ENCODE measurements around the gene CDH22. TPM values are rescaled to one million over a fixed set of nuclear protein-coding genes. Genes with fewer than 3 reads are reported as not detected.

The CDH22 gene
- total RNA-seq (2021) (not detected in 2 replicates), Bru-seq, nascent RNA (percentile 6 among the genes with signal in this experiment), BruChase-seq, experiment 1, labeled RNA remaining after a 2-hour chase (percentile 6 among the genes with signal in this experiment), BruChase-seq, experiment 2, labeled RNA remaining after a 6-hour chase (percentile 10 among the genes with signal in this experiment)
- long read RNA-seq = 0 reads

GRCh38 chr20:46308258-46309157, at the start of gene CDH22:
CDH22 (minus strand) TSS chr20:46308498; CDS start chr20:46251294, 57,204 bp downstream.
- no peaks in the 10 kb centered on the region for H3K9me3 ChIP-seq (ENCODE audit: low read depth, low read length, poor library complexity, severe bottlenecking)
- BruUV-seq (replicated peaks) = no TSS peak
- intact Hi-C loops (cut with micrococcal nuclease; ENCODE audit: unreplicated experiment) = no loop called here
- CTCF ChIA-PET = no interaction called here
- H3K27me3 ChIP-seq (replicated peaks; ENCODE audit: insufficient read depth, low read depth, low read length, poor library complexity) = peaks cover 97% of the 10 kb centered on the region
- DNase-seq (ENCODE audit: low spot score) = peak; percentile 72
- peak within 1 kb of the TSS; percentile 42 for H3K4me3 ChIP-seq (ENCODE audit: low read depth, low read length, poor library complexity, severe bottlenecking)
- no peaks in the 10 kb centered on the region for H3K36me3 ChIP-seq (ENCODE audit: insufficient read depth, low read length, poor library complexity, severe bottlenecking)
- POLR2A ChIA-PET (ENCODE audit: low non-redundant PET) = interaction anchor here (0.6 kb wide), 1 partner anchor 158 kb away, joined by 5 read pairs; no protein-coding TSS in a partner anchor
- peaks cover 7% of the 10 kb centered on the region for H3K4me1 ChIP-seq (ENCODE audit: insufficient read depth, low read length, poor library complexity, severe bottlenecking)
- TF ChIP-seq EZH2 (IDR thresholded peaks at IDR 0.05; ENCODE audit: borderline replicate concordance, low read depth, low read length, poor library complexity, severe bottlenecking) (peak; percentile 53), CTCF (conservative IDR thresholded peaks at IDR 0.05; ENCODE audit: low read depth, low read length) (peak; percentile 42)
- no peak within 1 kb of the TSS for H3K27ac ChIP-seq (ENCODE audit: low read depth, low read length, poor library complexity, severe bottlenecking)

DNA sequence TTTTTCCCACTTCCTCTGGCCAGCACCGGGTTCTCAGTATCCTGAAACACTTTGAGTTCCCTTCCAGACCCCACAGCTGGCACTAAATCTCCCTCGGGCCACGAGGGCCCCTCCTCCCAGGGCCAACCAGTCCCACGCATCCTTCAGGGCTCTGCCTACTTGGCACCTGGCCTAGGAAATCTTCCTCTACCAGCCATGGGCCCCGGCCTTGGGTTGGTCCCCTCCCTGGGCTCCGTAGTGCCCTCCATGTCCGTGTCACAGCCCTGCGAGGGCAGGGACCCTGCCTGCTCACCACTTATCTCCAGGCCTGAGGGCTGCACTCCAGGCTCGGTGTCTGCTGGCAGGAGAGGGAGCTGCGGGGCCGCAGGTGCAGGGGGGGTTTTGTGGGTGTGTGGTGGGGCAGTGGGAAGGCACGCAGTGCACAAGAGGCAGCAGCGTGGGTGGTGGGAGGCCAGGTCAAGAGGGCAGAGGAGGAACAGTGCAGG, 48.8 kb upstream of the CDH22 start:
- POLR2A ChIA-PET (ENCODE audit: low non-redundant PET) = no interaction called here
- TF ChIP-seq EZH2 (IDR thresholded peaks at IDR 0.05; ENCODE audit: borderline replicate concordance, low read depth, low read length, poor library complexity, severe bottlenecking) (no peak), CTCF (conservative IDR thresholded peaks at IDR 0.05; ENCODE audit: low read depth, low read length) (no peak)
- peaks cover 11% of the 10 kb centered on the region for H3K36me3 ChIP-seq (ENCODE audit: insufficient read depth, low read length, poor library complexity, severe bottlenecking)
- no TSS peak for BruUV-seq (replicated peaks)
- no peaks in the 10 kb centered on the region for H3K4me1 ChIP-seq (ENCODE audit: insufficient read depth, low read length, poor library complexity, severe bottlenecking)
- no peaks in the 10 kb centered on the region for H3K27me3 ChIP-seq (replicated peaks; ENCODE audit: insufficient read depth, low read depth, low read length, poor library complexity)
- no peak overlapping the region for H3K4me3 ChIP-seq (ENCODE audit: low read depth, low read length, poor library complexity, severe bottlenecking)
- no peak overlapping the region for H3K27ac ChIP-seq (ENCODE audit: low read depth, low read length, poor library complexity, severe bottlenecking)
- H3K9me3 ChIP-seq (ENCODE audit: low read depth, low read length, poor library complexity, severe bottlenecking) = no peaks in the 10 kb centered on the region
- DNase-seq (ENCODE audit: low spot score) = peak; percentile 24
- CTCF ChIA-PET = interaction anchor here (2.1 kb wide), 1 partner anchor 8 kb away, joined by 5 read pairs; no protein-coding TSS in a partner anchor
- intact Hi-C loops (cut with micrococcal nuclease; ENCODE audit: unreplicated experiment) = no loop called here

- Histone ChIP-seq H3K36me3 (ENCODE audit: insufficient read depth, low read length, poor library complexity, severe bottlenecking) (peaks cover 11% of the 10 kb centered on the region), H3K4me3 (ENCODE audit: low read depth, low read length, poor library complexity, severe bottlenecking) (no peak overlapping the region), H3K27me3 (replicated peaks; ENCODE audit: insufficient read depth, low read depth, low read length, poor library complexity) (no peaks in the 10 kb centered on the region), H3K27ac (ENCODE audit: low read depth, low read length, poor library complexity, severe bottlenecking) (no peak overlapping the region), H3K4me1 (ENCODE audit: insufficient read depth, low read length, poor library complexity, severe bottlenecking) (no peaks in the 10 kb centered on the region), H3K9me3 (ENCODE audit: low read depth, low read length, poor library complexity, severe bottlenecking) (no peaks in the 10 kb centered on the region)
- TF ChIP-seq CTCF (conservative IDR thresholded peaks at IDR 0.05; ENCODE audit: low read depth, low read length) (no peak), EZH2 (IDR thresholded peaks at IDR 0.05; ENCODE audit: borderline replicate concordance, low read depth, low read length, poor library complexity, severe bottlenecking) (no peak)
- intact Hi-C loops (cut with micrococcal nuclease; ENCODE audit: unreplicated experiment) = no loop called here
- BruUV-seq (replicated peaks) = no TSS peak
- POLR2A ChIA-PET (ENCODE audit: low non-redundant PET) = no interaction called here
- no peak for DNase-seq (ENCODE audit: low spot score)
- CTCF ChIA-PET = no interaction called here
These were observed 48.1 kb upstream of the CDH22 start for GRCh38 chr20:46356195-46357029.

All from A673 (cell line).